ENCODE measurements around the gene CAV1.
A peak's percentile ranks its signal among the peaks of the same experiment; 100 is the strongest.

CAV1 gene

GRCh38 chr7:116592041-116592355 is 67.2 kb downstream of the CAV1 start:
- TF ChIP-seq CTCF (conservative IDR thresholded peaks at IDR 0.05) (peak; percentile 70), ZFX (IDR thresholded peaks at IDR 0.05) (no peak)
- H3K27ac ChIP-seq = no peak overlapping the region

GRCh38 chr7:116592445-116592844 is 67.6 kb downstream of the CAV1 start:
- TF ChIP-seq CTCF (conservative IDR thresholded peaks at IDR 0.05) (no peak), ZFX (IDR thresholded peaks at IDR 0.05) (no peak)
- H3K27ac ChIP-seq = no peak overlapping the region

GRCh38 chr7:116593359-116594075 is 68.7 kb downstream of the CAV1 start:
- H3K27ac ChIP-seq = no peak overlapping the region
- TF ChIP-seq ZFX (IDR thresholded peaks at IDR 0.05) (no peak), CTCF (conservative IDR thresholded peaks at IDR 0.05) (no peak)

GRCh38 chr7:116595063-116595462 is 70.2 kb downstream of the CAV1 start:
- no peak overlapping the region for H3K27ac ChIP-seq
- TF ChIP-seq ZFX (IDR thresholded peaks at IDR 0.05) = no peak
- no peak for TF ChIP-seq CTCF (conservative IDR thresholded peaks at IDR 0.05)

GRCh38 chr7:116597384-116597783 is 72.5 kb downstream of the CAV1 start:
- H3K27ac ChIP-seq = no peak overlapping the region
- no peak for TF ChIP-seq CTCF (conservative IDR thresholded peaks at IDR 0.05)
- TF ChIP-seq ZFX (IDR thresholded peaks at IDR 0.05) = no peak

GRCh38 chr7:116598278-116598677 is 73.4 kb downstream of the CAV1 start:
- TF ChIP-seq CTCF (conservative IDR thresholded peaks at IDR 0.05) (peak; percentile 91), ZFX (IDR thresholded peaks at IDR 0.05) (no peak)

GRCh38 chr7:116598861-116599260 is 74.0 kb downstream of the CAV1 start:
- no peak overlapping the region for H3K27ac ChIP-seq
- TF ChIP-seq ZFX (IDR thresholded peaks at IDR 0.05) (no peak), CTCF (conservative IDR thresholded peaks at IDR 0.05) (no peak)

More at GRCh38 chr7:116598278-116598677, 73.4 kb downstream of the CAV1 start:
- H3K27ac ChIP-seq = no peak overlapping the region
